GM10248 (cell line): ENCODE results near the gene BTNL8.

Source experiments
- CTCF ChIA-PET: fragments of 300-600 bp; sonication (Branson Sonifier 250); formaldehyde crosslinking; extraction: SDS; loops from one replicate; lab custom pipeline; 2021; ENCODE audit warnings: antibody characterized with exemption; lab: Yijun Ruan, JAX
- POLR2A ChIA-PET: fragments of 350-650 bp; sonication (Branson Sonifier 250); formaldehyde crosslinking; extraction: SDS; loops from one replicate; lab custom pipeline; 2020; ENCODE audit warnings: antibody characterized with exemption; lab: Yijun Ruan, JAX
- DNase-seq: peaks from one replicate; pipeline ENCODE4 v3.0.0; 2012; ENCODE audit errors: extremely low spot score
- TF ChIP-seq, protein P1 (sequence below): IDR thresholded peaks from 2 replicates; pipeline ENCODE4 v1.5.1; 2012; ENCODE audit warnings: mild to moderate bottlenecking, low read depth; ENCODE audit errors: extremely low read depth, missing control alignments, control extremely low read depth

Gene BTNL8

DNA sequence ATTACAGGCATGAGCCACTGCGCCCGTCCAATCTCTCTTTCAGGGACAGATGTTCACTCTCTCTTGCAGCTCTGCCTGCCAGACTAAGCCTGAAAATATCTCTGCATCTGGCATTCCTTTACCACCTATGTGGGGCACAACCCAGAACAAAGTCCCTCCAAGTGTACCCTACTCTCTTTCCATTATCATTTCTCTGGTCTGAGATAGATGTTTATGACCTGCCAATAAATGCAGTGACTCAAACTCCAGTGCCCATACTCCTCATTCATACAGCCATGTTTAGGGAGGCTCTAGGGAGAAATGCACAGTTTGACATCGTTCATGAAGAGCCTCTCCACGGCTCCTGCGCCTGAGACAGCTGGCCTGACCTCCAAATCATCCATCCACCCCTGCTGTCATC lies 89.6 kb downstream of the BTNL8 start, which contains the start of gene BTNL3:
Gene BTNL3, plus strand, starts transcription at position 255 of the 400 bp plus-strand sequence. CDS start 183 bp downstream, outside the sequence.
- TF ChIP-seq, protein P1, sequence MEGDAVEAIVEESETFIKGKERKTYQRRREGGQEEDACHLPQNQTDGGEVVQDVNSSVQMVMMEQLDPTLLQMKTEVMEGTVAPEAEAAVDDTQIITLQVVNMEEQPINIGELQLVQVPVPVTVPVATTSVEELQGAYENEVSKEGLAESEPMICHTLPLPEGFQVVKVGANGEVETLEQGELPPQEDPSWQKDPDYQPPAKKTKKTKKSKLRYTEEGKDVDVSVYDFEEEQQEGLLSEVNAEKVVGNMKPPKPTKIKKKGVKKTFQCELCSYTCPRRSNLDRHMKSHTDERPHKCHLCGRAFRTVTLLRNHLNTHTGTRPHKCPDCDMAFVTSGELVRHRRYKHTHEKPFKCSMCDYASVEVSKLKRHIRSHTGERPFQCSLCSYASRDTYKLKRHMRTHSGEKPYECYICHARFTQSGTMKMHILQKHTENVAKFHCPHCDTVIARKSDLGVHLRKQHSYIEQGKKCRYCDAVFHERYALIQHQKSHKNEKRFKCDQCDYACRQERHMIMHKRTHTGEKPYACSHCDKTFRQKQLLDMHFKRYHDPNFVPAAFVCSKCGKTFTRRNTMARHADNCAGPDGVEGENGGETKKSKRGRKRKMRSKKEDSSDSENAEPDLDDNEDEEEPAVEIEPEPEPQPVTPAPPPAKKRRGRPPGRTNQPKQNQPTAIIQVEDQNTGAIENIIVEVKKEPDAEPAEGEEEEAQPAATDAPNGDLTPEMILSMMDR: no peak
- ChIA-PET CTCF (no interaction called here), POLR2A (no interaction called here)
- DNase-seq: no peak

DNA sequence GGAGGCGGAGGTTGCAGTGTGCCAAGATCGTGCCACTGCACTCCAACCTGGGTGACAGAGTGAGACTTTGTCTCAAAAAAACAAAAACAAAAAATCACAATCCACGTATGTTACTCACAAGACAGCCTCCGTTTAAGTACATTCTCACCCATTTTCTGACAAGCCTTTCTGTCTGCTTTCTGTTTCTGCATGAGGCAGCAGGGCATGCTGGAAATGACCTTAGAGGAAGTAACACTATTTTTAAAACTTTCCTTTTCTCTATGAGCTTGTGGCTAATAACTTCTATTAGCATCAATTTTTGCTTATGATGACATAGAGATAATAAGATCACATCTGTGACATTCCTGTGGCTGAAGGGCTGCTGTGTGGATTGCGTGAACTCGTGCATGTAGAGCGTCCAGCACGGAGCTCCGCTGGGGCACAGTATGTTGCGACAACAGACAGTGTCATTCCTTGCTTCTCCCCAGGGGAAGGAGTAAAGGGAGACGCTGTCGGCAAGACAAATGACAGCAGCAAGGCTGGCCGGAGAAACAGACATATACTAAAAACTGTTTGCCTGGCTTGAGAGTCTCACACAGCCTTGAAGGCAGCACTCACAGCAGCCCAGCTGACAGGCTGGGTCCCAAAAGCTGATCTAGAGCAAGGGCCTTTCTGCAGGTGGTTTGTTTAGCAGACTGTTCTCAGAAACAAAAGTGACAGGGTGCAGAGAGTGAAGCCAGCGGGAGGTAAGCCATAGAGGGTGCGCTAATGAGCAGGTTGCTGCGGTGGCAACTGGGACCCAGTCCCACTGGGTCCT lies 91.3 kb downstream of the BTNL8 start:
- CTCF ChIA-PET: no interaction called here
- TF ChIP-seq, protein P1: no peak
- POLR2A ChIA-PET: no interaction called here
- DNase-seq: no peak

DNA sequence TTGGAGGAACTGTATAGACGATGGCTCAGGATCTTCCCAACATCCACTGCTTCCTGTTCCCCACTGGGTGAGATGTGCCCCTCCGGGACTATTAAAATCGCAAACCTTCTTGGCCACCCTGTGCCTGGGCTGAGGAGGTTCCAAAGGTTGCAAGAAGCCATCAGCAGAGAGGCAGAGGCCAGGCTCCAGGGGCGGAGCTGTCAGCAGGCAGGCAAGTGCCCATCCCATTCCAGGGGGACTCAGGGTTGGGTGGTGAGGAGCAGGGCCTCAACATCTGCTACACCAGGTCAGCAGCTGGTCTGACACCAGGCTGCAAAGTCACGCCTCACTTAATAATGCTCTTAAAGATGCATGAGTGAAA lies 91.9 kb downstream of the BTNL8 start:
- DNase-seq: no peak
- POLR2A ChIA-PET: no interaction called here
- TF ChIP-seq, protein P1: no peak
- CTCF ChIA-PET: no interaction called here
